Hindlimb muscle (tissue), 1 donor: Measurements from ENCODE around the gene DDR1. TPM values are rescaled to one million over a fixed set of nuclear protein-coding genes. Genes with fewer than 3 reads are reported as not detected.
"Not testable (repeated sequence)": the region's sequence is repeated elsewhere in the genome, so short reads cannot be mapped to it uniquely, and the experiment has no call there.

Experiments
- DNase-seq: peaks from one replicate; pipeline ENCODE4 v3.0.0-alpha.2; 2013
- polyA plus RNA-seq: library from polyadenylated mRNA; unstranded; fragments of 120-200 nt; gene quantifications from one replicate; pipeline ENCODE4 v1.2.1, GENCODE V29; 2013; ENCODE audit not compliant: insufficient read length

The DDR1 gene
- polyA plus RNA-seq: 86.4 TPM

DNA sequence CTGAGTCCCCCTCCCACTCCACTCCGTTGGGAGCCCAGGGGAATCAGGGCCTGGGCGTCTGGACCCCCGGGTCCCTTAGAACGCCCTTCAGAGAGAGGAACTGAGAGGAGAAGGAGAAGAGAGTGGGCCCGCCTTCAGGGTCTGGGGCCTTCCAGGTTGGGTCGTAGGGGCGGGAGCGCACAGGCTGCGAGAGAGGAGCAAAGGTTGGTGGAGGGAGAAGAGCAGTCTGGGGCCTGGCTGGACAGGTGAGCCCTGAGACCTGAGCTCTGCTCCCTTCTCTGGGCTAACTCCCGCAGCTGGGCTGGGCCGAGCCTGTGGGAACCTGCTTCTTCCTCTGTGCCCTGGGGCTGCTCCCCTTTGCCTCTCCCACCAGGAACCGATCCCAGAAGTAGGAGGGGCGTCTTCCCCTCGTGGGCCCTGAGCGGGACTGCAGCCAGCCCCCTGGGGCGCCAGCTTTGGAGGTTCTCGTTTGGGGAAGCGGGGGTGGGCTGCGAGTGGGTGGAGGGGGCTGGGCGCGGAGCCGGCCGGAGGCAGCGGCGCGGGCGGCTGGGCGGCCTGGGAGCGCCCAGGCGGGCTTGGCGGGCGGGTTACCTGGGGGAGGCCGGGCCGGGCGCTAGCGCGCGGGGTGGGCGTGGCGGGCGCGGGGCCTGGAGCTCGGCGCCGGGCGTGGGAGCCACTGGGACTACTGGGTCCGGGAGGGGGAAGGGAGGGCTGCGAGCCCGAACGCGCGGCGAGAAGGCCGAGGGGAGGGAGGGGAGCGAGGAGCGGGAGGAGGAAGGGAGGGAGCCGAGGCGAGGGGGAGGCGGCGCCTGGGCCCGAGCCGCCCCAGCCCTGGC, at the start of gene DDR1:
Gene DDR1 (plus strand): TSS at position 835 of the 836 bp plus-strand sequence. CDS start 4,211 bp downstream, outside the sequence.
- peak; percentile 88 for DNase-seq

DNA sequence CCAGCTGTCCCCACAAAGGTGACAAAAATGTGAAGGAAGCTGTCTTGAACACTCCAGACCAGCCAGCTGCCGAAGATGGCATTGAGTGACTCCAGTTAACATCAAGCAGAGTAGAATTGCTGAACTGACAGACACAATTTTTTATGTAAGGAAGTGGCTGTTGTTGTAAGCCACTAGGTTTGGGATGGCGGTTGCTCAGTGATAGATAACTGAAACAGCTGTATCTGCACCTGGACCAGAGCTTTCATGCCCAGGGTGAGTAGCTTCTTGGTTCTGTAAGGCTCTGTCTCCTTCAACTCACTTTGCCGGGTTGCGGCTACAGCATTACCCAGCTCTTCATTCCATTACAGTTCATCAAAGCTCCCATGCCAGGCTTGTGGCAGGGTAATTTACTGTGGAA, 49.7 kb upstream of the DDR1 start:
- no peak for DNase-seq

DNA sequence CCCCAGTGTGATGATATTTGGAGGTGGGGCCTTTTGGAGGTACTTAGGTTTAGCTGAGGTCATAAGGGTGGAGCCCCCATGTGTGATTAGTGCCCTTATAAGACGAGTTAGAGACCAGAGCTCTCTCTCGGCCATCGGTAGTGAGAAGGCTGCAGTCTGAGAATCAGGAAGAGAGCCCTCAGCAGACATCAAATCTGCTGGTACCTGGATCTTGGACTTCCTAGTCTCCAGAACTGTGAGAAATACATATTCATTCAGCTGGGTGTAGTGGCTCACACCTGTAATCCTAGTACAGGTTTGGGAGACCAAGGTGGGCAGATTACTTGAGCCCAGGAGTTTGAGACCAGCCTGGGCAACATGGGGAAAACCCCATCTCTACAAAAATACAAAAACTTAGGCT, 48.7 kb upstream of the DDR1 start:
- no peak for DNase-seq

DNA sequence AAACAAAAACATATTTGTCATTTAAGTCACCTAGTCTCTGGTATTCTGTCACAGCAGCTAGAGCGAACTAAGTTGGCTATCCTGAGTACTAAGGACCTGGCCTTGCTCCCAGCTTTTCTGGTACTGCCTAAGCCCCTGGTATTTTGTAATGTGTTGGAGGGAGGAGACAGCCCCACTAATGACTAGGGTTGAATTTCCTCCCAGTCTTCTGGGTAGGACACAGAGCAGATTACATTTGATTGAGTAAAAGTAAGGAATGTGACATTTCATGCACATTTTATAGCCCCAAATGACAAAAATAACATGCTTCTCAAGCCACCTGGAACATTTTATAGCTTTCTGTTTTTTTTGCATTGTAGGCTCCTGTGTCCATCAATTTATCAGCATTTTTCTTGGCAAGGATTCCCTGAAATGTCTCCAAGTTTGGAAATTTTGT, 47.9 kb upstream of the DDR1 start:
- DNase-seq: no peak

DNA sequence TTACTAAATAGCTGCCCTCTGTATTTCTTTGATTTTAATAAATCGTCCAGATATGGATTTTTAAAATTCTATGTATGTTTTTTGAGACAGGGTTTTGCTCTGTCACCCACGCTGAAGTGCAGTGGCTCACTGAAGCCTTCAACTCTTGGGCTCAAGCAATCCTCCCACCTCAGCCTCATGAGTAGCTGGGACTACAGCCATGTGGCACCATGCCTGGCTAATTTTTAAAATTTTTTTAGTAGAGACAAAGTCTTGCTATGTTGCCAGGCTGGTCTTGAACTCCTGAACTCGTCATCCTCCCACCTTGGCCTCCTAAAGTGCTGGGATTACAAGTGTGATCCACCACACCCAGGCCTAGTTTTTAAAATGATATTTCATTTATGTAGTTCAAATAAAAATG, 47.4 kb upstream of the DDR1 start:
- no peak for DNase-seq

DNA sequence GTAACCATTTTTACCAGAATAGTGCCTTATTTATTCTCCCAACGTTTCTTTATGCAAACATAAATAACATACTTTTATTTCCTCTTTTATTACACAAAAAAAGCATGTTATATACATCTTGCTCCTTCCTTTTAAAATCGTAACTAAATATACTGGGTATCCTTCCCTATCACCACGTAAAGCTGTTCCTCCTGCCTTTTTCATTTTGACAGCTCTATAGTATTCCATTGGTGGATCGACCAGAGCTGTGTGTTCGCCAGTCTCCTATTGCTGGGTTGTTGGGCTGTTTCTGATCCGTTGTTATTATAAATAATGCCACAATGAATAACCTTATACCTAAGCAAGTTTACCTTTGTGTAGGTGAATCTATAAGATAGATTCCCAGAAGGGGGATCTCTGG, 46.9 kb upstream of the DDR1 start:
- DNase-seq: no peak

DNA sequence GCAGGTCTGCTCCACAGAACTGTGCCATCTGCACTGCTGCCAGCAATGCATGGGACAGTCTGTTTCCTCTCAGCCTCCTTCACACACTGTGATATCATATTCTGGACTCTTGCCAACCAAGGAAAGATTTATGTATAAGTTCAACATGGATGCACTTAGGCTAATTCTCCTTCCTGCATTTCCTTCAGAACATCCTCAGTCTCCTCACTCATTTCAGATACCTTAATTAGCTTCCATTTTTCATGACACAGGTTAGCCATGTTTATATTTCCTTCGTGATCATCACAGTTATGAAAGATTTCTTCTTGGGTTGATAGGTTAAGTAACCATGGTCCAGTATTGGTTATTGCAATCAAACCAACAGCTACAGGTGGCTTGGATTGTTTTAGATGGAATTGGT, 46.4 kb upstream of the DDR1 start:
- no peak for DNase-seq

DNA sequence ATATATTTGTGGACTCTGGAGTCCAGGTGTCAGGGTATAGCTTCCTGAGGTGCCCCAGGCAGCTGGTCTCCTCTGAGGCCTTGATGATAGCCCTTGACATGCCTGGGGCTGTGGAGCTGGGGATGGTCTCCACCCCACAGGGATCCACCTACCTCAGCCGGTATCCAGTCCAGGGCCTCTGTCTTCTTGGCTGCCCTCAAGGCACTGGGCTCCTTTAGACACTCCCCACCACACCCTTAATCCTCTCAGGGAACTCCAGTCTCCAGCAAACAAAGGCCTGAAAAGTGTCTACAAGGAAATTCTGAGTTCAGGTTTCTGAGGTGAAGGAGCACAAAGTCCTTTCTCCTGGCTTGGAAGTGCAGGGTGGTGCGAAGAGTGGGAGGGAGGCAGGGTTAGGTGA, 44.6 kb upstream of the DDR1 start:
- DNase-seq: no peak

DNA sequence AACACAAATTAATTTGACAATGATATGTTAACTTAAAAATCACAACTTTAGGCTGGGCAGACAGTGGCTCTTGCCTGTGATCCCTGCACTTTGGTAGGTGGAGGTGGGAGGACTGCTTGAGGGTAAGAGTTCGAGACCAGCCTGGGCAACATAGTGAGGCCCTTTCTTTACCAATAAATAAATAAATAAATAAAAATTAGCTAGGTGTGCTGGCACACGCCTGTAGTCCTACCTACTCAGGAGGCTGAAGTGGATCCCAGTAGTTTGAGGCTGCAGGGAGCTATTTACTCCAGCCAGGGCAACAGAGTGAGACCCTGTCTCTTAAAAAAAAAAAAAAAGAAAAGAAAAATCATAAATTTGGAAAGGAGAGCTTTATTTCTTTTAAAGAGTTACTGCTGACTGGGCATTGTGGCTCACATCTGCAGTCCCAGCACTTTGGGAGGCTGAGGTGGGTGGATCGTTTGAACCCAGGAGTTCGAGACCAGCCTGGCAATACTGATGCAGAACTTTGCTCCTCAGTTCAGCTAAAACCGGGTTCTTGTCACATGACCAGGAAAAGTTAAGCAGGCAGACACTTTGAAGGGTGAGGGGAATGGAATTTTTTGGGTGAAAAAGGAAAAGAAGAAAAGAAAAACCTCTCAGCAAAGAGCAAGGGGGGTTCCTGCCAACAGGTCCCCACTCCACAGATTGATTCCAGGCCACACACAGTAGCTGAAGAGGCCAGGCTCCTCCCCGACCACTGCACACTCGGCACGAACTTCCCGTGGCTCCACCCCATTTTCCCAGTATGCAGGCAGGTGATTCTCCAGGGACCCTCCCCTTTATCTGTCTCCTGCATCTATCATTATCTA, 44.0 kb upstream of the DDR1 start:
- DNase-seq: no peak

DNA sequence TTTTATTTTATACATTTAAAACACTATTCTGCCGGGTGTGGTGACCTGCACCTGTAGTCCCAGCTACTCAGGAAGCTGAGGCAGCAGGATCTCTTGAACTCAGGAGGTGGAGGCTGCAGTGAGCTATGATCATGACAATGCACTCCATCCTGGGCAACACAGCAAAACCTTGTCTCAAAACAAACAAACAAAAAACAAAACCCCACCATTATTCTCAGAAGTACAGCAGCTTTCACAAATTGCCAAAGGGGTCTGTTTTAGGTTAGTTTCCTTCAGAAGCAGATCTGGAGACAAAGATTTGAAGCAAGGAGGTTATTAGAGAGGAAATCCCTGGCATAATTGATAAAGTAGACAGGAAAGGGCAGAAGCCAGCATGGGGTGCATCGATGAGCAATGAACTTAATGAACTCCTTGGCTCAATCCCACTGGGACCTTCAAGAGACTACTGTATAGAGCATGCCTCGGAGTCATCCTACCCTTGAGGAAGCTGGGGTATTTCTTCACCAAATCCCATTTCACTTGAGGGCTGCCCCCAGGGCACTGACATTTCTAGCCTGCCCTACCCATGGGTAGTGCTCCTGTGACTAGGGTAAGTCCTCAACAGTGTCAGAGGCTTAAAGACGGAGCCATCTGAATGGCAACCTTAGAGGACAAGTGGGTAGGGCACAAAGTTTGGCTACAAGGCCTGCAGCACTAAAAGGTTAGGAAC, 43.2 kb upstream of the DDR1 start:
- DNase-seq: no peak

DNA sequence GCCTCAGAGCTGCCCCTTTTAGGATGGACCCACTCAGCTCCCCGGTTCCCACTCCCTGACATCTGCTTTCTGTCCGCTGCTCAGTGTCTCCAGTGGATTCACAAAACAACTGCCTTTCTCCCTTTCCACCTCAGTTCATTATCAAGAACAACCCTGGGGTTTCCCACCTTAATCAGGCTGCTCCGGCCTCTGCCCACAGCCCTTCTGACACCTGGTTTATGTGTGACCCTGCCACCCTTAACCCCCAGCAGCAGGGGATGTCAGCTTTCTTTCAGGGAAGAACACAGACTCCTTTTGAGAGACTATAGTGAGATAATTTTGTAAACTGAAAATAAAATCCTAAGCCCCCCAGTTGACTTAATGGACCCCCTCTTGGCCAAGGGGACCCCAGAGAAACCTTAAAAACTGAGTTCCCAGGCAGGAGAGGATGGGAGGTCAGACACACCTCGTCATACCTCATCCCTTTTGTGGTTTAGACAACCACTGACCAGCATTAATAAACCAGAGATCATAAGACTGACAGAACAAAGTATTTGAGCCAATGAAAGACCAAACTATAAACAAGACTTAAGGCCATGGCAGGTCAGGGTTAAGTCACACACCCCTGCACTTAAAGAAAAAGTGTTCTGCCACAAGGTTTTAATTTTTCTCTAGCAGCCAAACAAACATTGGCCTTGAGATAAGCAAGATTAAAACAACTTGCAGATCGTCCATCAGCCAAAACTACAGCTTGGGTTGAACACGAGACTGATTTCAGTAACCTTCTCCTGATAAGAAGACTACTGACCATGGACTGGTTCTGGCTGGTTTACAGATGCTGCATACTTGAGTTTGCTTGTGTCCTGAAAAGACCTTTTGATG, 42.4 kb upstream of the DDR1 start:
- DNase-seq: no peak

DNA sequence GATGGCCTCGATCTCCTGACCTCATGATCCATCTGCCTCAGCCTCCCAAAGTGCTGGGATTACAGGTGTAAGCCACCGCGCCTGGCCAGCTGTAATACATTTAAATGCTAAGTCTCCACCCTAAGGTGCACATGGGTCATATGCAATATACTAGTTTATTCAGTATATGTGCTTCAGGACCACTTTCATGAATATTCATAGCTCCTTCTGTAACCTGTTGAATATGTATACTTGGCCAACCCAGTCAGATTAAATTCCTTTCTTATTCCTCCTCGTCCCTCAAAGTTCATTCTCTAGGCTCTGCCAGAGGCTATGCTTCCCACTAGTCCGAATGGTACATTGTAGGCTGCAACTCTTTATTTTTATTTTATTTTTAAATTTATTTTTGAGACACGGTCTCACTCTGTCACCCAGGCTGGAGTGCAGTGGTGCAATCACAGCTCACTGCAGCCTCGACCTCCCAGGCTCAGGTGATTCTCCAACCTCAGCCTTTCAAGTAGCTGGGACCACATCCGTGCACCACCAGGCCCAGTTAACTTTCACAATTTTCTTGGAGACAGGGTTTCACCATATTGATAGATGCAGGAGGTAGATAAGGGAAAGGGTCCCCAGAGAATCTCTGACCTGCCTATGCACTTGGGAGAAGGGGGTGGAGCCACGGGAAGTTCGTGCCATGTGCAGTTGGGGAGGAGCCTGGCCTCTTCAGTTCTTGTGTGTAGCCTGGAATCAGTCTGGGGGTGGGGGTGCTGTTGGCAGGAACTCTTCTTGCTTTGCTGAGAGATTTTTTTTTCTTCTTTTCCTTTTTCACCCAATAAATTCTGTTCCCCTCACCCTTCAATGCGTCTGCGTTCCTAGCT, 41.3 kb upstream of the DDR1 start:
- DNase-seq: no peak

DNA sequence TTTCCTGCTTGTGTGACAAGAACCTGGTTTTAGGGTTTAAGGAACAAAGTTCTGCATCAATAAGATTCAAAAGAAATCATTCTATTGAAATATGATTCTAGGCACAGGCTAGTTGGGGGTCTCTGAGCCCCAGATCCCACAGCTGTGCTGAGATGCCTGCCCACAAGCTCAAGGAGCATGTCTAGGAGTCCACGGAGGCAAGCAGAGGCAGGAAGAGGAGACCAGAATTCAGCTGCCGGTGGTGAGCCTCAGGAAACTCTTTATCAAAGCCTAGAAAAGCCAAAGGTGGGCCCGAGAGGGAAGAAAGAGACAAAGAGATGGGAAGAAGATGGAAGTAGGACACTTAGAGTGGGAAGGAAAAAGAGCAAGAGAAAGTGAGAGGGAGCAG, 40.7 kb upstream of the DDR1 start:
- no peak for DNase-seq

DNA sequence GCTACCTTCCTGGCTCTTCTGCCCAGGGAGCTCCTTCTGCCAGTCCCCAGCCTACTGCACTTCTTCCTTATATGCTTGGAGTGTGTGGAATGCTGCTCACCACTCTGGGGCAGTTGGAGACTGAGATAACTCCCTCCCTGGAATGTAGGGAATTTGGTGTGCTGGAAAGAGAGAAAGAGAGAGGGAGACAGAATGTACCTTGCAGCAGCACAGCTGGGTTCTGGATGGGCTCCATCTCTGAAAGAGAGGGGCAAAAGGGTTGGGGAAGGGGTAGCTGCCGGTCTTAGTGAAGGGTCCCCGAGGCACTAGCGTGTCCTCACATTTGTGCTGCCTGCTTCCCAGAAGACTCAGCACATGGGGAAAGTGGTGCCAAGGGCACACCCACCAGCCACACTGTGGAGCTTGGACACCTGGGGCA, 40.2 kb upstream of the DDR1 start:
- DNase-seq: no peak

DNA sequence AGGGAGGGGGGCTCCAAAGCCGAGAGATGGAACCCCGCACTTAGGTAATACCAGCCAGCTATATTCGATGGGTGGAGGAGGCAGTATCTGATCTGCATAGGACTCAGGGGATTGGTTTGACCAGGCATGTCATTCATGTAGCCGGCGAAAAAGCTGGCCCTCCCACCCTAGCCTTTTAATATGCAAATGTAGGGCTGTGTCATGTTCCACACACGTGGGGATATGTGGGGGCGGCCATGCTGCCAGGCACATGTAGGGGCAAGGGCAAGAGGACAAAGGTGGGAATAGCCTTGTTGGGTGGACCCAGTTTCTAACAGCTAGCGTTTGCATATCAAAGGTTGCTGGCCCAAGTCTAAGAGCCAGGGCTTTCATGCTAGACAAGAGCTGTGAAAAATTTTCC, 39.1 kb upstream of the DDR1 start:
- DNase-seq: no peak

DNA sequence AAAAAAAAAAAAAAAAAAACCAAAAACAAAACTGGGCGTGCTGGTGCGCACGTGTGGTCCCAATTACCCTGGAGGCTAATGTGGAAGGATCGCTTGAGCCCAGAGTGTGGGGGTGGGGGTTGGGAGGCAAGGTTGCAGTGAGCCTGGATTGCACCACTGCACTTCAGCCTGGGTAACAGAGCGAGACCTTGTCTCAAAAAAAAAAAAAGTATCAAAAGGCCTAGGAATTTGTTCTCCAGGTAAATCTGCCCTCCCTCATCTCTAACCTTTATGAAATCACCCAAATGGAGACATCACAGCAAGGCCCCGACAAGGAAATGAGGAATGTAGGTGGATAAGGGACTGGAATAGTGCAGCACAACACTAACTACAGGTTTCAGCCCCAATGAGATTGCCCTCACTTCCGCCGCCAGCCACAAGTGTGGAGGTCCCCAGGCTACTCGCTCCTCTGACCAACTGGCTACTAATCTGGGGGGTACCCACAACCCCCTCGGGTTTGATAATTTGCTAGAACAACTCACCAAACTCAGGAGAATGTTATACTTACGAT, 36.8 kb upstream of the DDR1 start:
- no peak for DNase-seq

DNA sequence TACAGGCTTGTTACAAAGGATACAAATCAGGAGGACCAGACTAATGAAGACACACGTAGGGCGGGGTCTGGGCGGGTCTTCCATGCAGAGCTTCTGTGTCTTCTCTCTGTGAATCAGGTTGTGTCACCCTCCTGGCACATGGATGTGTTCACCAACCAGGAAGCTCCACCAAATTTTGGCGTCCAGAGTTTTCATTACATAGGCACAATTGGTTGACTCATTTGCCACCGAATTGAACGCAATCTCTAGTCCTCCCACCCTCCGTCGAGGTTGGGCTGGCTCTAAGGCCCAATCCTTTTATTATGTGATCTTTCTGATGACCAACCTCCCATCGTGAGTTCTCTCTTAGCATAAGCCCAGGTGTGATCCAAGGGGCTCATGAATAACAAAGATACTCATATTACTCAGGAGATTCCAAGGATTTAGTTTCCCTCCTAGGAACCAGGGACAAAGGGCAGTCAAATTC, 36.3 kb upstream of the DDR1 start:
- no peak for DNase-seq

DNA sequence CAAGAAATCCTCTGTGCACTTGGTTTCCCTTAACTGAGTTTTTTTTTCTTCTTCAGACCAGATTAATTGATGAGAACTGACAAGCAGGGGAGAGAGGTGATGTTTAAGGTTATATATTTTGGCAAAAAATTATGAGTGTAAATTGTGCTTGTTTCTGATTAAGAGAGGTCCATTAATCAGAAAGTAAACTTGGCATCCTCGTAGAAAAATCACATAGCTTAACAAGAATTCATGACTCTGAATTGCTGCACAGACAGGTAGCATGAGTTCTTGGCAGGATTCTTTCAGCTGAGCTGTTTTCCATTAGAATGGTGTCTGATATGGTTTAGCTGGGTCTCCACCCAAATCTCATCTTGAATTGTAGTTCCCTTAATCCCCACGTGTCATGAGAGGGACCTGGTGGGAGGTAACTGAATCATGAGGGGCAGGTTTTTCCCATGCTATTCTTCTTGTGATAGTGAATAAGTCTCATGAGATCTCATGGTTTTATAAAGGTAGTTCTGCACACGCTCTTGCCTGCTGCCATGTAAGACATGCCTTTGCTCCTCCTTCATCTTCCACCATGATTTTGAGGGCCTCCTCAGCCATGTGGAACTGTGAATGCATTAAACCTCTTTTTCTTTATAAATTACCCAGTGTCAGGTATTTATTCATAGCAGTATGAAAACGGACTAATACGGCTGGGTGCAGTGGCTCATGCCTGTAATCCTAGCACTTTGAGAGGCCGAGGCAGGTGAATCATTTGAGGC, 34.2 kb upstream of the DDR1 start:
- DNase-seq: no peak

DNA sequence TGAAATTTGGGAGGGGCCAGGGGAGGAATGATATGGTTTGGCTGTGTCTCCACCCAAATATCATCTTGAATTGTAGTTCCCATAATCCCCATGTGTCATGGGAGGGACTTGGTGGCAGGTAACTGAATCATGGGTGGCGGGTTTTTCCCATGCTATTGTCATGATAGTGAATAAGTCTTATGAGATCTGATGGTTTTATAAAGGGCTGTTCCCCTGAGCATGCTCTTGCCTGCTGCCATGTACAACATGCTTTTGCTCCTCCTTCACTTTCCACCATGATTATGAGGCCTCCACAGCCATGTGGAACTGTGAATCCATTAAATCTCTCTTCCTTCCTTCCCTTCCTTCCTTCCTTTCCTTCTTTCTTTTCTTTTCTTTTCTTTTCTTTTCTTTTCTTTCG, 31.9 kb upstream of the DDR1 start:
- DNase-seq: not testable (repeated sequence)
